Suprapubic skin (tissue), 4 donors: Measurements from ENCODE around the gene PANK1. TPM values are rescaled to one million over a fixed set of nuclear protein-coding genes. Genes with fewer than 3 reads are reported as not detected.

ENCODE experiments used
- DNase-seq, 2 donors: peaks; one replicate each; pipeline ENCODE4 v3.0.0-alpha.2; 2019; ENCODE audit warnings: low spot score in 2 of 2
- H3K27ac ChIP-seq: fragments of 200-600 bp; sonication (generic); one replicate; pipeline ENCODE4 v1.5.1; 2019
- H3K27me3 ChIP-seq: fragments of 200-600 bp; sonication (generic); one replicate; pipeline ENCODE4 v1.5.1; 2019
- H3K36me3 ChIP-seq: fragments of 200-600 bp; sonication (generic); one replicate; pipeline ENCODE4 v1.5.1; 2019
- H3K4me1 ChIP-seq: fragments of 200-600 bp; sonication (generic); one replicate; pipeline ENCODE4 v1.5.1; 2019
- H3K4me3 ChIP-seq: fragments of 200-600 bp; sonication (generic); one replicate; pipeline ENCODE4 v1.5.1; 2019; ENCODE audit warnings: mild to moderate bottlenecking
- H3K9me3 ChIP-seq: fragments of 200-600 bp; sonication (generic); one replicate; pipeline ENCODE4 v1.5.1; 2019
- EP300 ChIP-seq: sonication (generic); formaldehyde crosslinking; IDR thresholded peaks from one replicate; pipeline ENCODE4 v1.6.1; 2017; ENCODE audit warnings: antibody characterized with exemption
- POLR2A ChIP-seq, 2 donors: fragments of 450-650 bp; IDR thresholded peaks; one replicate each; pipeline ENCODE4 v1.6.1; 2017; ENCODE audit warnings: antibody characterized with exemption in 2 of 2, mild to moderate bottlenecking in 2 of 2, moderate library complexity in 2 of 2
- POLR2AphosphoS5 ChIP-seq, 3 donors: sonication (generic); formaldehyde crosslinking; IDR thresholded peaks; one replicate each; pipeline ENCODE4 v1.6.1; 2017; ENCODE audit warnings: antibody characterized with exemption in 3 of 3
- WGBS: methylation state at CpG from one replicate; pipeline ENCODE4 v1.1.5; 2018; 5-methylcytosine and 5-hydroxymethylcytosine counted together
- total RNA-seq, 4 donors: library from RNA; depleted of rRNA; stranded (reverse); fragments of >200 nt; gene quantifications; one replicate each; pipeline ENCODE4 v1.1.0, GENCODE V29; 2016
- TF ChIP-seq, protein P1 (sequence below), 2 donors: fragments of 200-600 bp in 1 of 2; fragments of 450-650 bp in 1 of 2; sonication (generic) in 1 of 2; IDR thresholded peaks; one replicate each; pipeline ENCODE4 v1.5.1; 2016 to 2019; ENCODE audit warnings: antibody characterized with exemption in 2 of 2, mild to moderate bottlenecking in 1 of 2, moderate library complexity in 1 of 2

The PANK1 gene
- total RNA-seq, 4 donors from 2014 or later: 8.2 to 43.1 (median 33.1) TPM

GRCh38 chr10:89642193-89642592 is 2.8 kb downstream of the PANK1 start:
- Histone ChIP-seq H3K27ac (no peak overlapping the region), H3K36me3 (no peaks in the 10 kb centered on the region), H3K4me3 (no peak overlapping the region), H3K27me3 (no peaks in the 10 kb centered on the region), H3K4me1 (peaks cover 19% of the 10 kb centered on the region), H3K9me3 (no peaks in the 10 kb centered on the region)
- no peak for TF ChIP-seq POLR2AphosphoS5 (IDR thresholded peaks at IDR 0.05)
- no peak for TF ChIP-seq EP300
- TF ChIP-seq, protein P1, sequence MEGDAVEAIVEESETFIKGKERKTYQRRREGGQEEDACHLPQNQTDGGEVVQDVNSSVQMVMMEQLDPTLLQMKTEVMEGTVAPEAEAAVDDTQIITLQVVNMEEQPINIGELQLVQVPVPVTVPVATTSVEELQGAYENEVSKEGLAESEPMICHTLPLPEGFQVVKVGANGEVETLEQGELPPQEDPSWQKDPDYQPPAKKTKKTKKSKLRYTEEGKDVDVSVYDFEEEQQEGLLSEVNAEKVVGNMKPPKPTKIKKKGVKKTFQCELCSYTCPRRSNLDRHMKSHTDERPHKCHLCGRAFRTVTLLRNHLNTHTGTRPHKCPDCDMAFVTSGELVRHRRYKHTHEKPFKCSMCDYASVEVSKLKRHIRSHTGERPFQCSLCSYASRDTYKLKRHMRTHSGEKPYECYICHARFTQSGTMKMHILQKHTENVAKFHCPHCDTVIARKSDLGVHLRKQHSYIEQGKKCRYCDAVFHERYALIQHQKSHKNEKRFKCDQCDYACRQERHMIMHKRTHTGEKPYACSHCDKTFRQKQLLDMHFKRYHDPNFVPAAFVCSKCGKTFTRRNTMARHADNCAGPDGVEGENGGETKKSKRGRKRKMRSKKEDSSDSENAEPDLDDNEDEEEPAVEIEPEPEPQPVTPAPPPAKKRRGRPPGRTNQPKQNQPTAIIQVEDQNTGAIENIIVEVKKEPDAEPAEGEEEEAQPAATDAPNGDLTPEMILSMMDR (IDR thresholded peaks at IDR 0.05): no peak
- no peak for TF ChIP-seq POLR2A (IDR thresholded peaks at IDR 0.05)
- no peak for DNase-seq
- 80% methylated on average over 3 of the region's 3 CpGs for WGBS

DNA sequence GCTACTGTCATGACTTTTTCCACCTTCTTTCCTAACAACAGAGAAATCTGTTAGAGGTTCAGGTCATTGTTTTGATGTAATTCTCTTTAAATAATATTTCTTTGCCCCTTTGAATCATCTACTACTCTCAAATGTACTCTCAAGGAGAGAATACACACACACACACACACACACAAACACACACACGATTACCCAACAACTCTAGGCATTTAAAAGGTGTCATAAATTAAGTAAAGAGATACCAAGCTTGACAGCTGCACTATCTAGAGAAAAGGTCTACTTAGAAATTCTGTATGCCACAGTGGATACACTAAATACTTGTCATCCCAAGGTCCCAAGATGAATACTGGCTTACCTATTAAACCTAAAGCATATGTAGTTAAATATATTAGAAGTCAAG is 4.8 kb downstream of the PANK1 start:
- WGBS: 52% methylated on average over 1 of the region's 1 CpG
- no peaks in the 10 kb centered on the region for H3K36me3 ChIP-seq
- no peak for TF ChIP-seq POLR2A (IDR thresholded peaks at IDR 0.05)
- TF ChIP-seq POLR2AphosphoS5 (IDR thresholded peaks at IDR 0.05): no peak
- TF ChIP-seq, protein P1 (IDR thresholded peaks at IDR 0.05): no peak
- DNase-seq: no peak
- no peaks in the 10 kb centered on the region for H3K27me3 ChIP-seq
- no peak overlapping the region for H3K4me3 ChIP-seq
- no peaks in the 10 kb centered on the region for H3K9me3 ChIP-seq
- peaks cover 10% of the 10 kb centered on the region for H3K4me1 ChIP-seq
- no peak overlapping the region for H3K27ac ChIP-seq

- 94% methylated on average over 2 of the region's 2 CpGs for WGBS
Observed at GRCh38 chr10:89639326-89639725, 5.7 kb downstream of the PANK1 start.

DNA sequence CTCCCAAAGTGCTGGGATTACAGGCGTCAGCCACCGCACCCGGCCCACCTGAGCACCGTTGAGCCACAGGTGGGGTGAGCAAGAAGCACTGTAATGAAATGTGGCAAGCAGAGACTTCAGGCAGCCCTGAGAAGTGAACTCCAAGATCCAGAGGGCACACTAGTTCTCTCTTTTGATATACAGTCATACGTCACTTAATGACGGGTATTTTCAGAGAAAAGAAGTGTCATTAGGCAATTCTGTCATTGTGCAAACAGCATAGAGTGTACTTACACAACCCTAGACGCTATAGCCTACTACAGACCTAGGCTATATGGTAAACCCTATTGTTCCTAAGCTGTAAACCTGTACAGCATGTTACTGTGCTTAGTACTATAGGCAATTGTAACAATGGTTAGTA is 7.9 kb downstream of the PANK1 start:
- H3K4me1 ChIP-seq: no peaks in the 10 kb centered on the region
- H3K36me3 ChIP-seq: no peaks in the 10 kb centered on the region
- no peaks in the 10 kb centered on the region for H3K9me3 ChIP-seq
- no peak overlapping the region for H3K4me3 ChIP-seq
- no peak for TF ChIP-seq POLR2AphosphoS5 (IDR thresholded peaks at IDR 0.05)
- no peak for TF ChIP-seq EP300
- TF ChIP-seq, protein P1 (IDR thresholded peaks at IDR 0.05): no peak
- TF ChIP-seq POLR2A (IDR thresholded peaks at IDR 0.05): no peak
- H3K27me3 ChIP-seq: no peaks in the 10 kb centered on the region
- WGBS: 99% methylated on average over 7 of the region's 7 CpGs
- H3K27ac ChIP-seq: no peak overlapping the region
- no peak for DNase-seq

More at GRCh38 chr10:89639326-89639725, 5.7 kb downstream of the PANK1 start:
- H3K27me3 ChIP-seq: no peaks in the 10 kb centered on the region
- DNase-seq: no peak
- H3K36me3 ChIP-seq: no peaks in the 10 kb centered on the region
- H3K4me3 ChIP-seq: no peak overlapping the region
- H3K27ac ChIP-seq: no peak overlapping the region
- H3K9me3 ChIP-seq: no peaks in the 10 kb centered on the region
- H3K4me1 ChIP-seq: peaks cover 9% of the 10 kb centered on the region
- TF ChIP-seq POLR2AphosphoS5 (IDR thresholded peaks at IDR 0.05) (no peak), POLR2A (IDR thresholded peaks at IDR 0.05) (no peak), EP300 (no peak)
- TF ChIP-seq, protein P1 (IDR thresholded peaks at IDR 0.05): no peak

DNA sequence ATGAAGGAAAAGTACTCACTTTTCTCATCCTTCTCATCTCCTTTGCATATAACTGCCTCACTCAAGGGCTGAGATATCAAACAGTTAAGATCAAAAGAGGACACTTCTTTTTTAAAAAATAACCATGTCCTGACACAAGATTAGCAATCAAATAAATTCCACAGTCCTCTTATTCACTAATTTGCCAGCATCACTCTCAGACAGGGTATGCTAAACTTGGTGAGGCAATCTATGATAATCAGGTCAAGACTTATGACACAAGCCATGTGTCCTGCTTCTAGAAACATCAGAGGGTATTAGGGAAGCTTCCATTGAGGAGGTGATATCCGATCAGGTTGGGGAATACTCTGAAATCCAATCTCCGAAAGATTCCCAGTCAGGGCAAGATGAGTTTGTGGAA is 10.4 kb downstream of the PANK1 start:
- Histone ChIP-seq H3K4me3 (no peak overlapping the region), H3K27ac (no peak overlapping the region), H3K27me3 (no peaks in the 10 kb centered on the region), H3K9me3 (no peaks in the 10 kb centered on the region), H3K4me1 (no peaks in the 10 kb centered on the region), H3K36me3 (no peaks in the 10 kb centered on the region)
- no peak for TF ChIP-seq EP300
- TF ChIP-seq POLR2AphosphoS5 (IDR thresholded peaks at IDR 0.05): no peak
- TF ChIP-seq POLR2A (IDR thresholded peaks at IDR 0.05): no peak
- TF ChIP-seq, protein P1 (IDR thresholded peaks at IDR 0.05): no peak
- no peak for DNase-seq
- WGBS: 98% methylated on average over 2 of the region's 2 CpGs
